ENCODE results near the gene MYO9B. TPM values are rescaled to one million over a fixed set of nuclear protein-coding genes. Genes with fewer than 3 reads are reported as not detected.
A peak's percentile ranks its signal among the peaks of the same experiment; 100 is the strongest.

Gene MYO9B
- total RNA-seq, 2 experiments from 2014 or later, result 280 to 356 TPM

DNA sequence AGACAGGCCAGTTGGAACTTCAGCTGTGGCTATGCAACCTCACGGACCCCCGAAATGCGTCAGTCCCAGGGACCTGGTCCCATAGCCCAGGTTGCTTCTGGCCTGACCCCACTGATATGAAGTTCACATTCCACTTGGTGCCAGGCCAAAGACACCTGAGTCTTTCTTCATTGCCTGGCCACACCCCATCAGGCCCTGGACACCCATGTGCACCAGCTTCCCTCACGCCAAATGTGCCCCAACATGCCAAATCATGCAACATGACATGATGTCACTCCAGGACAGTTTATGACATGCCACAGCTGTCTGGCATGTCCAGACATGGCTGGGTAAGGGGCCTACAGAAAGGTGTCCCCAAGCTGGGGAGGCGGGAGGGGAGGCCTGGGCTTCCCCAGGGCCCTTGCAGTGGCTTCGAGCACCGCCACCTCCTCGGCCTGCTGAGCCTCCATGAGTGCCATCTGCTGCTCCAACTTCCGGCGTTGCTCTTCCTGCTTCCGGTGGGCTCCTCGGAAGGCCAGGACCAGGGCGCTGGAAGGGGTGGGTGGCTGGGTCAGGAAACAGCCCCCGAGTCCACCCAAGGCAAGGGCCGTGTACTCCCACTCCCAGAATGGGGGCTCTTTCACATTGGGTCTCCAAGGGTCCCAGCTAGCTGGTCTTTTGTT lies 174.4 kb downstream of the MYO9B start:
- Mint-ChIP-seq H3K9me3 (ENCODE audit: low read depth) (no peaks in the 10 kb centered on the region), H3K27ac (no peak overlapping the region), H3K4me1 (peaks cover 7% of the 10 kb centered on the region), H3K4me3 (no peak overlapping the region), H3K27me3 (peaks cover 13% of the 10 kb centered on the region), H3K36me3 (no peaks in the 10 kb centered on the region)
- DNase-seq, result no peak
- CTCF ChIA-PET, result interaction anchor here (1.1 to 3.0 kb wide), 3 partner anchors 10 to 32 kb away, joined by 3 to 23 read pairs (median 3); partner anchors contain the start of gene ANKLE1
- ATAC-seq, result no peak

- H3K27ac Mint-ChIP-seq, result no peak overlapping the region
- DNase-seq, result no peak
- CTCF ChIA-PET, result interaction anchor here (0.9 to 1.4 kb wide), 2 partner anchors 9 to 12 kb away, joined by 3 read pairs; partner anchors contain the start of gene USHBP1
Observed at GRCh38 chr19:17254636-17255035, 179.1 kb downstream of the MYO9B start.

DNA sequence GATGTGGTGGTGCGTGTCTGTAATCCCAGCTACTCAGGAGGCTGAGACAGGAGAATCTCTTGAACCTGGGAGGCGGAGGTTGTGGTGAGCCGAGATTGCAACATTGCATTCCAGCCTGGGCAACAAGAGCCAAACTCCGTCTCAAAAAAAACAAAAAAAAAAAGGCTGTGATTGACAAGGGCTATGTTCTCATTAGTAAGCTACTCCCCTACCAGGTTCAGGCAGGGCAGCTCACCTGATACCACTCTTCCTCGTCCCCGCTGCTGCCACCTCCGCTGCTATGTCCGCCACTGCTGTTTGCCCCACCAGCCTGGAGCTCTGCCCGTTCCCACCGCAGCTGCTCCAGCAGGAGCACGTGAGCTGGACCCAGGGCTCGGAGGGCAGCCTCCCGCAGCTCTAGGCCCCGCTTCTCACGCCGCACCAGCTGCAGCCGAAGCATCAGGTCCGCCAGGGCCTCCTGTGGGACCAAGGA lies 179.6 kb downstream of the MYO9B start:
- CTCF ChIA-PET, result interaction anchor here (0.9 to 1.4 kb wide), 4 partner anchors 9 to 37 kb away, joined by 3 to 5 read pairs (median 3); partner anchors contain the start of genes ANKLE1 and USHBP1
- Mint-ChIP-seq H3K27me3 (no peaks in the 10 kb centered on the region), H3K4me3 (no peak overlapping the region), H3K4me1 (no peaks in the 10 kb centered on the region), H3K36me3 (no peaks in the 10 kb centered on the region), H3K9me3 (ENCODE audit: low read depth) (no peaks in the 10 kb centered on the region), H3K27ac (no peak overlapping the region)
- DNase-seq (no peak), ATAC-seq (no peak)

More at GRCh38 chr19:17254636-17255035, 179.1 kb downstream of the MYO9B start:
- Mint-ChIP-seq H3K4me1 (no peaks in the 10 kb centered on the region), H3K36me3 (no peaks in the 10 kb centered on the region), H3K9me3 (ENCODE audit: low read depth) (no peaks in the 10 kb centered on the region), H3K27me3 (no peaks in the 10 kb centered on the region), H3K4me3 (no peak overlapping the region)
- no peak for ATAC-seq

DNA sequence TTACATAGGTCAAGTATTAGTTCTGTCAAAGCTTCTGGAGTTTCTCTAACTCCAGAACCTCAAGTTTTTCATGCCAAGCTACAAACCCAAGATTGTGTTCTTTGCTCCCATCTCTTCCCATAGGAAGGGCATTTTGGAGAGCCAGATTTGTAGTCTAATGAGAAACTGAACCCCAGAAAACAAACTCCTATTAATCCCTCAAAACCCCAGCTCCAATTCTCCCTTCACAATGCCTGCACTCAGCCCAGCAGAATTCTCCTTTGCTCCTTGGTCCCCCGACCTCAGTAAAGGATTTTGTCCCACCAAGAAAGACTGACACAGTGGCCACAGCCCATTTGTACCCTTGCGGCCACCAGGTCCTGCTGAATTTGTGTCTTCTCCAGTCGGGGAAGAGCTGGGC lies 180.6 kb downstream of the MYO9B start:
- Mint-ChIP-seq H3K4me3 (no peak overlapping the region), H3K9me3 (ENCODE audit: low read depth) (no peaks in the 10 kb centered on the region), H3K36me3 (no peaks in the 10 kb centered on the region), H3K4me1 (peaks cover 6% of the 10 kb centered on the region), H3K27ac (no peak overlapping the region), H3K27me3 (no peaks in the 10 kb centered on the region)
- no peak for DNase-seq
- no peak for ATAC-seq
- CTCF ChIA-PET, result interaction anchor here (1.1 to 1.3 kb wide), 2 partner anchors 26 to 36 kb away, joined by 3 to 5 read pairs; partner anchors contain the start of gene ANKLE1

DNA sequence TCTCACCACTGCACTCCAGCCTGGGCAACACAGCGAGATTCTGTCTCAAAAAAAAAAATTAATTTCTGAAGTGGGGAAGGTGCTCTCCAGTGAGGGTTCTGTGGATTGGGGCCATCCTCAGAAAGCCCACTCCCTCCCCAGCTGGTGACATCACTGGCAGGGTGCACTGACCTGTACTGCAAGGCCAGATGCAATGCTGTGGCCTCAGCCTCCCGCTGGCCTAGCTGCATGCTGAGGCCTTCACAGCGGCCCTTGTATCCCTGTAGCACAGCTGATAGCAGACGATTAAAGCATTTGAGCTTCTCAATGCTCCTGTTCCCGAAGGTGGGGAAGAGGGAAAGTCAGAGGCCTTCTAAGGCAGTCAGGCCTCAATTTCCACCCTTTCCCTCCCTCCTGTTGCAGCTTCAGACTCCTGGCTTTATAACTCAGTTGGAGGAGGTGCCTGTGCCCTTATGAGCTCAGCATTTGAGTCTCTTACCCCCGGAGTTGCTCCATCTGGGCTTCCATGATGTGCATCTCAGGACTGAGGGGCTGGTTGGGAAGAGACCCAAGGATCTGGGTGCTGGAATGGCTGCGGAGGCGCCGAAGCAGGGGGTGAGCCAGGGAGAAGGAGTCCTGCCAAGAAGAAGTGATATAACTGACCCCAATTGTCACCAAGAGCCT lies 183.7 kb downstream of the MYO9B start:
- CTCF ChIA-PET, result interaction anchor here (0.6 to 12.2 kb wide), 10 partner anchors 8 to 191 kb away, joined by 3 to 132 read pairs (median 10); partner anchors contain the start of genes ANKLE1 and BABAM1
- H3K27me3 Mint-ChIP-seq, result no peaks in the 10 kb centered on the region

GRCh38 chr19:17259934-17260333 lies 184.4 kb downstream of the MYO9B start:
- DNase-seq, result no peak
- Mint-ChIP-seq H3K4me1 (peaks cover 12% of the 10 kb centered on the region), H3K9me3 (ENCODE audit: low read depth) (no peaks in the 10 kb centered on the region), H3K4me3 (no peak overlapping the region), H3K27me3 (no peaks in the 10 kb centered on the region), H3K36me3 (no peaks in the 10 kb centered on the region), H3K27ac (no peak overlapping the region)
- ATAC-seq, result no peak
- CTCF ChIA-PET, result interaction anchor here (0.5 to 12.2 kb wide), 17 partner anchors 8 to 252 kb away, joined by 3 to 132 read pairs (median 5); partner anchors contain the start of genes ANKLE1 and BABAM1

More for the DNA sequence above, 183.7 kb downstream of the MYO9B start:
- H3K4me1 Mint-ChIP-seq, result peaks cover 6% of the 10 kb centered on the region
- DNase-seq, result no peak
- no peak for ATAC-seq
- no peaks in the 10 kb centered on the region for H3K36me3 Mint-ChIP-seq
- no peaks in the 10 kb centered on the region for H3K9me3 Mint-ChIP-seq (ENCODE audit: low read depth)
- H3K27ac Mint-ChIP-seq, result no peak overlapping the region
- H3K4me3 Mint-ChIP-seq, result no peak overlapping the region

- H3K36me3 Mint-ChIP-seq, result no peaks in the 10 kb centered on the region
- H3K27ac Mint-ChIP-seq, result no peak overlapping the region
- ATAC-seq (peak; percentile 100), DNase-seq (peak; percentile 94)
- no peak overlapping the region for H3K4me3 Mint-ChIP-seq
- no peaks in the 10 kb centered on the region for H3K27me3 Mint-ChIP-seq
- H3K4me1 Mint-ChIP-seq, result peaks cover 13% of the 10 kb centered on the region
- no peaks in the 10 kb centered on the region for H3K9me3 Mint-ChIP-seq (ENCODE audit: low read depth)
- CTCF ChIA-PET, result interaction anchor here (0.6 to 12.2 kb wide), 20 partner anchors 9 to 843 kb away, joined by 3 to 132 read pairs (median 4); partner anchors contain the start of gene ANKLE1
Observed at GRCh38 chr19:17260842-17261325, 185.3 kb downstream of the MYO9B start.

- CTCF ChIA-PET, result interaction anchor here (0.8 to 12.2 kb wide), 4 partner anchors 20 to 32 kb away, joined by 3 to 132 read pairs (median 4); partner anchors contain the start of gene ANKLE1
- Mint-ChIP-seq H3K36me3 (no peaks in the 10 kb centered on the region), H3K4me1 (peaks cover 20% of the 10 kb centered on the region), H3K27me3 (no peaks in the 10 kb centered on the region), H3K4me3 (no peak overlapping the region), H3K27ac (no peak overlapping the region), H3K9me3 (ENCODE audit: low read depth) (no peaks in the 10 kb centered on the region)
- DNase-seq (no peak), ATAC-seq (no peak)
Observed at GRCh38 chr19:17262557-17262956, 187.0 kb downstream of the MYO9B start.

Other genes with a start within 250 kb of the MYO9B start
- 10 to 100 TPM; 29.1 to 30.5 TPM for gene SIN3B, start 246.4 kb upstream of the MYO9B start, total RNA-seq
- under 1 TPM; 0.12 to 0.59 TPM for gene F2RL3, start 186.8 kb upstream of the MYO9B start, total RNA-seq
- gene CPAMD8, start 49.0 kb upstream of the MYO9B start, total RNA-seq, result 1 to 10 TPM in 1 of 2 experiments, under 1 TPM in 1; 0.21 to 1.3 TPM
- 10 to 100 TPM; 62.1 to 73.0 TPM for gene HAUS8, start 325 bp upstream of the MYO9B start, total RNA-seq
- gene USE1, start 139.6 kb downstream of the MYO9B start, total RNA-seq, result 10 to 100 TPM; 22.1 to 23.6 TPM
- gene OCEL1, start 150.4 kb downstream of the MYO9B start, total RNA-seq, result 10 to 100 TPM; 23.3 to 27.4 TPM
- gene NR2F6, start 170.1 kb downstream of the MYO9B start, total RNA-seq, result 1 to 10 TPM; 2.7 to 4.7 TPM
- not detected for gene USHBP1, start 189.0 kb downstream of the MYO9B start, total RNA-seq
- gene BABAM1, start 191.7 kb downstream of the MYO9B start, total RNA-seq, result 100 to 1,000 TPM; 113 to 117 TPM
- 10 to 100 TPM in 1 of 2 experiments, 1 to 10 TPM in 1; 9.2 to 17.2 TPM for gene ANKLE1, start 206.1 kb downstream of the MYO9B start, total RNA-seq
- gene ABHD8, start 227.6 kb downstream of the MYO9B start, total RNA-seq, result 10 to 100 TPM; 10.1 to 10.7 TPM
- gene MRPL34, start 230.1 kb downstream of the MYO9B start, total RNA-seq, result 100 to 1,000 TPM in 1 of 2 experiments, 10 to 100 TPM in 1; 94.7 to 115 TPM
- 10 to 100 TPM; 47.7 to 58.9 TPM for gene DDA1, start 233.8 kb downstream of the MYO9B start, total RNA-seq

Measured in activated CD8-positive, alpha-beta memory T cell treated with anti-CD3 and anti-CD28 coated beads, Interleukin-2, amount 10 ng/mL, durations not matched to agents 7 days and 5 days (primary cell).